K562 (cell line): ENCODE results near the gene USP20. TPM values are rescaled to one million over a fixed set of nuclear protein-coding genes. Genes with fewer than 3 reads are reported as not detected.
A peak's percentile ranks its signal among the peaks of the same experiment; 100 is the strongest.

Experiments
- CGGBP1 ChIP-seq: fragments of 250-450 bp; sonication (Bioruptor Pico); IDR thresholded peaks from 2 replicates; pipeline ENCODE4 v1.9.0; 2021; ENCODE audit warnings: mild to moderate bottlenecking
- CHD2 ChIP-seq: IDR thresholded peaks from 2 replicates; pipeline ENCODE4 v1.6.1; 2011; ENCODE audit warnings: low read depth, low read length
- E2F6 ChIP-seq, 2 experiments: IDR thresholded peaks; 2 replicates each; pipeline ENCODE4 v1.6.1; 2011; ENCODE audit warnings: borderline replicate concordance in 1 of 2, control low read depth in 1 of 2, low read depth in 1 of 2, low read length in 1 of 2, mild to moderate bottlenecking in 1 of 2, mixed read lengths in 1 of 2, moderate library complexity in 1 of 2; ENCODE audit not compliant: insufficient read depth in 1 of 2, insufficient read length in 1 of 2, poor library complexity in 1 of 2, severe bottlenecking in 1 of 2; ENCODE audit errors: extremely low read depth in 1 of 2
- ETS1 ChIP-seq: conservative IDR thresholded peaks from 2 replicates; pipeline ENCODE4 v1.6.1; 2011; ENCODE audit warnings: low read depth, mild to moderate bottlenecking, low read length; ENCODE audit not compliant: control insufficient read depth
- FIP1L1 ChIP-seq: fragments of 200-400 bp; formaldehyde crosslinking; IDR thresholded peaks from 2 replicates; pipeline ENCODE4 v1.6.1; 2018; ENCODE audit warnings: mild to moderate bottlenecking, low read depth, low read length; ENCODE audit not compliant: poor library complexity, severe bottlenecking
- FOXP4 ChIP-seq: sonication (generic); formaldehyde crosslinking; IDR thresholded peaks from 2 replicates; pipeline ENCODE4 v1.8.0; 2022; ENCODE audit warnings: mild to moderate bottlenecking, missing genetic modification reagents, borderline replicate concordance
- HSF4 ChIP-seq: fragments of 250-450 bp; sonication (Bioruptor Pico); IDR thresholded peaks from 2 replicates; pipeline ENCODE4 v2.1.2; 2022; ENCODE audit warnings: mild to moderate bottlenecking, moderate library complexity, borderline replicate concordance
- MAX ChIP-seq: sonication (generic); formaldehyde crosslinking; IDR thresholded peaks from 2 replicates; pipeline ENCODE4 v1.9.0; 2022; ENCODE audit warnings: mild to moderate bottlenecking, missing genetic modification reagents
- MITF ChIP-seq: IDR thresholded peaks from 2 replicates; pipeline ENCODE4 v1.6.1; 2014; ENCODE audit warnings: antibody characterized with exemption
- MYC ChIP-seq, 2 experiments: fragments of 250-450 bp in 1 of 2; sonication (Bioruptor Pico) in 1 of 2; IDR thresholded peaks; 2 replicates each; pipeline versions ENCODE4 v1.5.1 to v1.6.1; 2012 to 2021; ENCODE audit warnings: low read depth in 2 of 2, borderline replicate concordance in 1 of 2, improper control_type of control experiment in 1 of 2, low read length in 1 of 2, mild to moderate bottlenecking in 1 of 2, moderate library complexity in 1 of 2
- NCOR1 ChIP-seq: fragments of 450-650 bp; IDR thresholded peaks from 2 replicates; pipeline ENCODE4 v1.6.1; 2016; ENCODE audit warnings: mild to moderate bottlenecking, moderate library complexity
- NEUROD1 ChIP-seq: fragments of 150-350 bp; IDR thresholded peaks from 2 replicates; pipeline ENCODE4 v1.6.1; 2014; ENCODE audit warnings: borderline replicate concordance, low read length, low read depth; ENCODE audit not compliant: partially characterized antibody
- RBFOX2 ChIP-seq: fragments of 200-400 bp; formaldehyde crosslinking; IDR thresholded peaks from 2 replicates; pipeline ENCODE4 v1.6.1; 2017; ENCODE audit warnings: low read depth, mild to moderate bottlenecking, low read length, moderate library complexity
- TRIM24 ChIP-seq, 2 experiments: fragments of 450-650 bp; IDR thresholded peaks; 2 replicates each; pipeline ENCODE4 v1.6.1; 2016
- USF2 ChIP-seq: sonication (generic); formaldehyde crosslinking; IDR thresholded peaks from 2 replicates; pipeline ENCODE4 v1.5.0; 2020; ENCODE audit warnings: missing genetic modification reagents
- ZEB2 ChIP-seq: fragments of 450-650 bp; IDR thresholded peaks from 2 replicates; pipeline ENCODE4 v1.6.1; 2016
- ZNF316 ChIP-seq: fragments of 450-650 bp; IDR thresholded peaks from 2 replicates; pipeline ENCODE4 v1.6.1; 2016
- ZNF324 ChIP-seq: fragments of 250-450 bp; sonication (Bioruptor Pico); IDR thresholded peaks from 2 replicates; pipeline ENCODE4 v1.4.0; 2020; ENCODE audit warnings: mild to moderate bottlenecking
- ZNF695 ChIP-seq: fragments of 450-650 bp; formaldehyde crosslinking; IDR thresholded peaks from 2 replicates; pipeline ENCODE4 v1.4.0; 2020; ENCODE audit warnings: mild to moderate bottlenecking, moderate library complexity
- ZNF75A ChIP-seq: fragments of 450-650 bp; formaldehyde crosslinking; IDR thresholded peaks from 2 replicates; pipeline ENCODE4 v1.4.0; 2020; ENCODE audit warnings: mild to moderate bottlenecking
- polyA plus RNA-seq, 8 experiments: library from polyadenylated mRNA; depleted of rRNA in 4 of 8; stranded (reverse) in 5 of 8; unstranded in 3 of 8; fragments of >200 nt; fragmentation: Nextera tagmentation in 2 of 8; fragmentation: Illumina TruSeq in 1 of 8; extraction: Ambion mirVana in 2 of 8; extraction: Trizol in 1 of 8; gene quantifications; 2 replicates each; pipeline versions ENCODE4 v1.2.1 to v1.2.3, GENCODE V29; 2011 to 2014; ENCODE audit warnings: inconsistent platforms in 1 of 8, missing spikeins in 1 of 8
- total RNA-seq, 7 experiments: library from RNA; depleted of rRNA in 6 of 7; stranded (reverse); fragments of >200 nt in 6 of 7; fragmentation: Illumina TruSeq in 2 of 7; extraction: Trizol in 2 of 7; gene quantifications; 2 replicates each; pipeline versions ENCODE4 v1.2.1 to v1.2.3, GENCODE V29; 2011 to 2021; ENCODE audit warnings: low replicate concordance in 1 of 7

Gene USP20
- total and polyA plus RNA-seq, 9 of the 15 experiments (the other 6 are each of a cell fraction or from before 2014, with no cell fraction given): 1.9 to 136 (median 49.1) TPM

- TF ChIP-seq ZNF695 (CRISPR knock-in tag): peak; percentile 57; the same call in 1 of the 2 replicates
- TF ChIP-seq ZEB2: no peak
- peak; percentile 72; the same call in 1 of the 2 replicates for TF ChIP-seq ZNF75A (CRISPR knock-in tag)
- peak; percentile 83 for TF ChIP-seq RBFOX2
- TF ChIP-seq E2F6 (IDR thresholded peaks at IDR 0.05; ENCODE audit: borderline replicate concordance in 1 of 2, extremely low read depth in 1 of 2, insufficient read depth in 1 of 2, insufficient read length in 1 of 2, low read depth in 1 of 2, low read length in 1 of 2, poor library complexity in 1 of 2, severe bottlenecking in 1 of 2): peak; percentile 33 to 61
- peak; percentile 61 for TF ChIP-seq ZNF324 (CRISPR knock-in tag)
- peak; percentile 99 for TF ChIP-seq NEUROD1
- TF ChIP-seq ETS1: peak; percentile 100
- TF ChIP-seq NCOR1: no peak
- TF ChIP-seq MAX: peak; percentile 99
- 0 out of 2 replicates have a peak, but pooled peaks have one; percentile 58 for TF ChIP-seq CHD2
- peak; percentile 95 for TF ChIP-seq MITF
- peak; percentile 99 for TF ChIP-seq TRIM24 (IDR thresholded peaks at IDR 0.05)
- TF ChIP-seq CGGBP1 (CRISPR knock-in tag): no peak
- peak; percentile 36 for TF ChIP-seq FIP1L1
- TF ChIP-seq ZNF316: peak; percentile 95
- TF ChIP-seq FOXP4: peak; percentile 96
- TF ChIP-seq USF2 (CRISPR knock-in tag): no peak
- peak; percentile 95 for TF ChIP-seq MYC (IDR thresholded peaks at IDR 0.05; ENCODE audit: low read depth, low read length)
- TF ChIP-seq MYC (CRISPR knock-in tag; IDR thresholded peaks at IDR 0.05; ENCODE audit: borderline replicate concordance, low read depth): peak; percentile 75; the same call in 1 of the 2 replicates
- peak; percentile 64; the same call in 1 of the 2 replicates for TF ChIP-seq HSF4 (CRISPR knock-in tag)
Observed at GRCh38 chr9:129863059-129863690, 27.9 kb downstream of the USP20 start (continued).
